Thyroid gland (tissue), 4 donors: Measurements from ENCODE around the gene PTPN14.

Experiments used
- POLR2A ChIP-seq, 2 donors: fragments of 450-650 bp; IDR thresholded peaks; one replicate each; pipeline ENCODE4 v1.6.1; 2017; ENCODE audit warnings: antibody characterized with exemption in 2 of 2, mild to moderate bottlenecking in 2 of 2, moderate library complexity in 1 of 2
- TF ChIP-seq, protein P1 (sequence below), 6 experiments: fragments of 200-600 bp in 3 of 6; fragments of 450-650 bp in 3 of 6; sonication (generic) in 3 of 6; IDR thresholded peaks; one replicate each; pipeline ENCODE4 v1.5.1; 2016 to 2019; ENCODE audit warnings: antibody characterized with exemption in 6 of 6, mild to moderate bottlenecking in 2 of 6, inconsistent platforms in 1 of 6, moderate library complexity in 1 of 6

DNA sequence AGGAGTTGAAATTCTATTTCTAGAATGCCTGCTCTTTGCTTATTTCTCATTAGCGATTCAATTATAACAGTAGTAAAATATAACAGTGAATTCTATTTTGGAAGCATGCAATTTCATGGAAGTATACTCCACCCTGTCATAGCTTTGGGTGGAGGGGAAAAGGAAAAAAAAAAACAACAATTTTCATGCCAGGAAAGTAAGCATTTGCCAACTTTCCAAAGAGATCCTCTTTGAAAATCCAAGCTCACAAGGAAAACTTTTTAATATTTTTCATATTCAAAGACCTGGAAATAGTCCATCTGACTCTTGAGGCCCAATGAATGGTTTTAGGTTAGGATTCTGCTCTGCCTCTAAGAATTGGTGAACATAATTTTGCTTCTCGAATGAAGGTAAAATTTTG lies 134.5 kb downstream of the PTPN14 start:
- TF ChIP-seq, protein P1, sequence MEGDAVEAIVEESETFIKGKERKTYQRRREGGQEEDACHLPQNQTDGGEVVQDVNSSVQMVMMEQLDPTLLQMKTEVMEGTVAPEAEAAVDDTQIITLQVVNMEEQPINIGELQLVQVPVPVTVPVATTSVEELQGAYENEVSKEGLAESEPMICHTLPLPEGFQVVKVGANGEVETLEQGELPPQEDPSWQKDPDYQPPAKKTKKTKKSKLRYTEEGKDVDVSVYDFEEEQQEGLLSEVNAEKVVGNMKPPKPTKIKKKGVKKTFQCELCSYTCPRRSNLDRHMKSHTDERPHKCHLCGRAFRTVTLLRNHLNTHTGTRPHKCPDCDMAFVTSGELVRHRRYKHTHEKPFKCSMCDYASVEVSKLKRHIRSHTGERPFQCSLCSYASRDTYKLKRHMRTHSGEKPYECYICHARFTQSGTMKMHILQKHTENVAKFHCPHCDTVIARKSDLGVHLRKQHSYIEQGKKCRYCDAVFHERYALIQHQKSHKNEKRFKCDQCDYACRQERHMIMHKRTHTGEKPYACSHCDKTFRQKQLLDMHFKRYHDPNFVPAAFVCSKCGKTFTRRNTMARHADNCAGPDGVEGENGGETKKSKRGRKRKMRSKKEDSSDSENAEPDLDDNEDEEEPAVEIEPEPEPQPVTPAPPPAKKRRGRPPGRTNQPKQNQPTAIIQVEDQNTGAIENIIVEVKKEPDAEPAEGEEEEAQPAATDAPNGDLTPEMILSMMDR (IDR thresholded peaks at IDR 0.05) = no peak
- TF ChIP-seq POLR2A (IDR thresholded peaks at IDR 0.05) = no peak
